Esophagus muscularis mucosa (tissue), 4 donors: Measurements from ENCODE around the gene ADCY10. TPM values are rescaled to one million over a fixed set of nuclear protein-coding genes. Genes with fewer than 3 reads are reported as not detected.
"Not testable (repeated sequence)": the region's sequence is repeated elsewhere in the genome, so short reads cannot be mapped to it uniquely, and the experiment has no call there.

Experiments used
- DNase-seq: peaks from one replicate; pipeline ENCODE4 v3.0.0-alpha.2; 2017; ENCODE audit errors: extremely low spot score
- H3K27ac ChIP-seq, 4 donors: fragments of 200-600 bp; sonication (generic); replicated peaks in 1 of 4; 1 replicate in 3 of 4; 2 replicates in 1 of 4; pipeline ENCODE4 v1.5.1; 2016 to 2019; ENCODE audit warnings: mild to moderate bottlenecking in 1 of 4
- H3K27me3 ChIP-seq, 4 donors: fragments of 200-600 bp; sonication (generic); one replicate each; pipeline versions ENCODE4 v1.5.1 to v1.6.0; 2016 to 2019
- H3K36me3 ChIP-seq, 4 donors: fragments of 200-600 bp; sonication (generic); one replicate each; pipeline ENCODE4 v1.5.1; 2016 to 2019
- H3K4me1 ChIP-seq, 4 donors: fragments of 200-600 bp; sonication (generic); one replicate each; pipeline ENCODE4 v1.5.1; 2016 to 2019
- H3K4me3 ChIP-seq, 4 donors: fragments of 200-600 bp; sonication (generic); 1 replicate in 2 of 4; 2 replicates in 2 of 4; pipeline ENCODE4 v1.5.1; 2016 to 2019; ENCODE audit warnings: mild to moderate bottlenecking in 4 of 4, moderate library complexity in 1 of 4
- H3K9me3 ChIP-seq, 4 donors: fragments of 200-600 bp; sonication (generic); 1 replicate in 3 of 4; 2 replicates in 1 of 4; pipeline ENCODE4 v1.5.1; 2016 to 2019
- CTCF ChIP-seq, 3 experiments: fragments of 200-600 bp in 2 of 3; fragments of 450-650 bp in 1 of 3; sonication (generic) in 2 of 3; IDR thresholded peaks; one replicate each; pipeline ENCODE4 v1.5.1; 2017 to 2019; ENCODE audit warnings: antibody characterized with exemption in 3 of 3, mild to moderate bottlenecking in 2 of 3, moderate library complexity in 1 of 3
- EP300 ChIP-seq: sonication (generic); formaldehyde crosslinking; IDR thresholded peaks from one replicate; pipeline ENCODE4 v1.6.1; 2017; ENCODE audit warnings: antibody characterized with exemption
- POLR2A ChIP-seq: fragments of 450-650 bp; IDR thresholded peaks from one replicate; pipeline ENCODE4 v1.6.1; 2017; ENCODE audit warnings: antibody characterized with exemption, moderate library complexity, mild to moderate bottlenecking, low read depth
- POLR2AphosphoS5 ChIP-seq, 2 donors: sonication (generic); formaldehyde crosslinking; IDR thresholded peaks; one replicate each; pipeline ENCODE4 v1.6.1; 2017; ENCODE audit warnings: antibody characterized with exemption in 2 of 2
- WGBS: methylation state at CpG from one replicate; pipeline ENCODE4 v1.1.5; 2018; 5-methylcytosine and 5-hydroxymethylcytosine counted together
- intact Hi-C: fragments of 100-400 bp; cut with DNase I; formaldehyde crosslinking; loops from one replicate; pipeline ENCODE4 v1.15.1; 2023
- total RNA-seq, 4 donors: library from RNA; depleted of rRNA; stranded (reverse); fragments of >200 nt; gene quantifications; one replicate each; pipeline versions ENCODE4 v1.1.0 to v1.2.1, GENCODE V29; 2016

The ADCY10 gene
- total RNA-seq, 4 donors from 2014 or later, result under 0.01 to 0.29 (median 0.21) TPM

GRCh38 chr1:167864392-167865032 is 49.4 kb downstream of the ADCY10 start:
- no peak overlapping the region for H3K4me3 ChIP-seq
- H3K36me3 ChIP-seq, result no peaks in the 10 kb centered on the region
- TF ChIP-seq POLR2AphosphoS5 (IDR thresholded peaks at IDR 0.05) (no peak), CTCF (IDR thresholded peaks at IDR 0.05) (no peak), POLR2A (no peak), EP300 (no peak)
- H3K4me1 ChIP-seq, result no peaks in the 10 kb centered on the region
- DNase-seq, result no peak
- H3K9me3 ChIP-seq, result no peaks in the 10 kb centered on the region
- no peaks in the 10 kb centered on the region for H3K27me3 ChIP-seq
- intact Hi-C loops, result no loop called here
- 78% methylated on average over 6 of the region's 6 CpGs for WGBS
- no peak overlapping the region for H3K27ac ChIP-seq

GRCh38 chr1:167863921-167864279 is 50.0 kb downstream of the ADCY10 start:
- H3K27ac ChIP-seq, result no peak overlapping the region
- H3K36me3 ChIP-seq, result no peaks in the 10 kb centered on the region
- H3K4me1 ChIP-seq, result no peaks in the 10 kb centered on the region
- TF ChIP-seq CTCF (IDR thresholded peaks at IDR 0.05) (no peak), POLR2AphosphoS5 (IDR thresholded peaks at IDR 0.05) (no peak), EP300 (no peak), POLR2A (no peak)
- H3K27me3 ChIP-seq, result no peaks in the 10 kb centered on the region
- no peaks in the 10 kb centered on the region for H3K9me3 ChIP-seq
- no peak overlapping the region for H3K4me3 ChIP-seq
- 97% methylated on average over 5 of the region's 5 CpGs for WGBS
- DNase-seq, result no peak
- intact Hi-C loops, result no loop called here

GRCh38 chr1:167863191-167863920 is 50.6 kb downstream of the ADCY10 start:
- H3K27ac ChIP-seq, H3K27me3 ChIP-seq, H3K4me1 ChIP-seq, intact Hi-C loops, H3K36me3 ChIP-seq, DNase-seq, H3K4me3 ChIP-seq, H3K9me3 ChIP-seq: not testable (repeated sequence)
- 96% methylated on average over 26 of the region's 26 CpGs for WGBS

- intact Hi-C loops, result no loop called here
These were observed 51.4 kb downstream of the ADCY10 start for GRCh38 chr1:167862432-167863076.

More at GRCh38 chr1:167862432-167863076, 51.4 kb downstream of the ADCY10 start:
- H3K9me3 ChIP-seq, result no peaks in the 10 kb centered on the region
- H3K36me3 ChIP-seq, result no peaks in the 10 kb centered on the region
- WGBS, result 100% methylated on average over 1 of the region's 1 CpG
- H3K27me3 ChIP-seq, result no peaks in the 10 kb centered on the region
- DNase-seq, result no peak
- H3K4me1 ChIP-seq, result no peaks in the 10 kb centered on the region
- no peak overlapping the region for H3K4me3 ChIP-seq
- H3K27ac ChIP-seq, result no peak overlapping the region
- TF ChIP-seq POLR2A, result no peak
- TF ChIP-seq POLR2AphosphoS5 (IDR thresholded peaks at IDR 0.05), result no peak
- TF ChIP-seq CTCF (IDR thresholded peaks at IDR 0.05), result no peak
